Neuronal stem cell (in vitro differentiated cells): ENCODE data around the gene CEP192.

ENCODE experiments used
- DNase-seq: peaks from one replicate; pipeline ENCODE4 v3.0.0-alpha.2; 2013; ENCODE audit warnings: low spot score
- H2AFZ ChIP-seq: one replicate; pipeline ENCODE4 v1.6.1; 2013; ENCODE audit warnings: mild to moderate bottlenecking, low read length, inconsistent platforms
- H2AK5ac ChIP-seq: 2 replicates; pipeline ENCODE4 v1.6.1; 2013; ENCODE audit warnings: low read depth, mild to moderate bottlenecking, inconsistent platforms, low read length, moderate library complexity, mixed read lengths
- H2BK120ac ChIP-seq: 2 replicates; pipeline ENCODE4 v1.6.1; 2013; ENCODE audit warnings: low read depth, mild to moderate bottlenecking, inconsistent platforms, low read length, moderate library complexity, mixed read lengths
- H2BK12ac ChIP-seq: one replicate; pipeline ENCODE4 v1.6.1; 2013; ENCODE audit warnings: low read length, inconsistent platforms
- H2BK15ac ChIP-seq: 2 replicates; pipeline ENCODE4 v1.6.1; 2013; ENCODE audit warnings: mild to moderate bottlenecking, low read length, inconsistent platforms, mixed read lengths
- H2BK5ac ChIP-seq: one replicate; pipeline ENCODE4 v1.6.1; 2013; ENCODE audit warnings: inconsistent platforms, mild to moderate bottlenecking, low read length, moderate library complexity
- H3K14ac ChIP-seq: one replicate; pipeline ENCODE4 v1.6.1; 2013; ENCODE audit warnings: low read length, inconsistent platforms
- H3K18ac ChIP-seq: 2 replicates; pipeline ENCODE4 v1.6.1; 2013; ENCODE audit warnings: low read length, inconsistent platforms
- H3K23ac ChIP-seq: 2 replicates; pipeline ENCODE4 v1.6.1; 2013; ENCODE audit warnings: low read depth, mild to moderate bottlenecking, mixed read lengths, low read length, inconsistent platforms; ENCODE audit not compliant: poor library complexity
- H3K27ac ChIP-seq: replicated peaks from 3 replicates; pipeline ENCODE4 v1.5.1; 2013; ENCODE audit warnings: low read length, inconsistent platforms
- H3K27me3 ChIP-seq, 3 experiments: 2 replicates each; pipeline ENCODE4 v1.6.1; 2013; ENCODE audit warnings: low read length in 3 of 3, mild to moderate bottlenecking in 2 of 3, inconsistent platforms in 1 of 3, low read depth in 1 of 3, mixed read lengths in 1 of 3, moderate library complexity in 1 of 3; ENCODE audit not compliant: control insufficient read depth in 3 of 3, insufficient read depth in 3 of 3
- H3K36me3 ChIP-seq, 2 donors: replicated peaks in 1 of 2; 2 replicates each; pipeline ENCODE4 v1.6.1; 2013; ENCODE audit warnings: low read length in 2 of 2; ENCODE audit not compliant: control insufficient read depth in 2 of 2, insufficient read depth in 2 of 2
- H3K4ac ChIP-seq: 2 replicates; pipeline ENCODE4 v1.6.1; 2013; ENCODE audit warnings: inconsistent platforms, mild to moderate bottlenecking, low read length, moderate library complexity
- H3K4me1 ChIP-seq, 2 donors: 1 replicate in 1 of 2; 2 replicates in 1 of 2; pipeline ENCODE4 v1.6.1; 2013; ENCODE audit warnings: low read length in 2 of 2, low read depth in 1 of 2; ENCODE audit not compliant: control insufficient read depth in 2 of 2, insufficient read depth in 1 of 2
- H3K4me2 ChIP-seq: one replicate; pipeline ENCODE4 v1.6.1; 2013; ENCODE audit warnings: mild to moderate bottlenecking, low read length, inconsistent platforms; ENCODE audit not compliant: insufficient read depth, poor library complexity, severe bottlenecking
- H3K4me3 ChIP-seq, 2 donors: 2 replicates each; pipeline ENCODE4 v1.5.1; 2013; ENCODE audit warnings: low read length in 2 of 2, mild to moderate bottlenecking in 2 of 2, inconsistent platforms in 1 of 2, moderate library complexity in 1 of 2
- H3K79me1 ChIP-seq: one replicate; pipeline ENCODE4 v1.6.1; 2013; ENCODE audit warnings: low read depth, mild to moderate bottlenecking, inconsistent platforms, low read length, moderate library complexity
- H3K9ac ChIP-seq: one replicate; pipeline ENCODE4 v1.6.1; 2013; ENCODE audit warnings: mild to moderate bottlenecking, low read depth, low read length, inconsistent platforms; ENCODE audit not compliant: poor library complexity
- H3K9me3 ChIP-seq, 2 donors: replicated peaks in 1 of 2; 2 replicates each; pipeline versions ENCODE3 to v1.6.1; 2013; ENCODE audit warnings: low read length in 2 of 2, mild to moderate bottlenecking in 2 of 2, inconsistent platforms in 1 of 2, low read depth in 1 of 2, mixed read lengths in 1 of 2, moderate library complexity in 1 of 2; ENCODE audit not compliant: control insufficient read depth in 2 of 2, insufficient read depth in 1 of 2
- H4K8ac ChIP-seq: one replicate; pipeline ENCODE4 v1.6.1; 2013; ENCODE audit warnings: low read depth, mild to moderate bottlenecking, inconsistent platforms, low read length, moderate library complexity
- H4K91ac ChIP-seq: one replicate; pipeline ENCODE4 v1.6.1; 2013; ENCODE audit warnings: low read length, low read depth, mild to moderate bottlenecking, inconsistent platforms; ENCODE audit not compliant: poor library complexity
- WGBS, 2 donors: extraction: QIAGEN DNeasy Blood & Tissue Kit; methylation state at CpG; one replicate each; pipeline ENCODE4 v1.1.7; 2013; ENCODE audit warnings: missing lambda C conversion rate in 2 of 2, mixed read lengths in 1 of 2; ENCODE audit not compliant: insufficient read length in 2 of 2, insufficient replicate concordance in 1 of 2; ENCODE audit errors: extremely low coverage in 2 of 2; 5-methylcytosine and 5-hydroxymethylcytosine counted together

Gene CEP192

DNA sequence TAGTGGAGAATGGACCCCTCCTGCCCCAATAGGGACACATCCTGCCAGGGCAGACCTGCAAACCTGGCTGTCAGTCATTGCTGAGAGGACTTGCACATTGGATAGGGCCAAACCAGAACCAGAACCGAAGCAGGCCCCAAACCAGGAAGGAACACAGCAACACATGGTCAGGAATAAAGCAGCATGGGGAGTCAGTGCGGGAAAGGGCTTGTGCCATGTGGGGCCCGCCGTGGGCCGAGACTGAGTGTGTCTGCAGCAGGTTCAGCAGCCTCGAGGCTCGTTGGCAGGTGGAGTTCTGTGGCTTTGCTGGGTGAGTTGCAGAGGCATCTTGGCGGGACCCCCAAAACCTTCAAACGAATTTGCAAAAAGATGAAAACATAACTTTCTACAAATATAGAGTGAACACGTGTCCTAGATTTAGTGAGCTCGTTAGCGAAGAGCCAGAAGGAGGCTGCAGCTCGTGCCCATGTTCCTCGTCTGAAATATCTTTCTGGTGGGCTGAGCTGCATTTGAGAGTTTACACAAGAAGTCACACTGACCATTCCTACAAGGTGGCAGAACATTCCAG is 182.5 kb downstream of the CEP192 start:
- Histone ChIP-seq H2BK5ac (no peak overlapping the region), H3K18ac (no peak overlapping the region), H2AFZ (no peak overlapping the region), H4K91ac (no peak overlapping the region), H4K8ac (no peak overlapping the region), H3K9me3 (no peaks in the 10 kb centered on the region), H3K4me2 (no peak overlapping the region), H3K4me1 (no peaks in the 10 kb centered on the region), H3K14ac (no peak overlapping the region), H2AK5ac (no peak overlapping the region), H2BK15ac (no peak overlapping the region), H3K9ac (no peak overlapping the region), H3K79me1 (no peaks in the 10 kb centered on the region), H3K27me3 (peaks cover 0 to 4% (median 0%) of the 10 kb centered on the region in 3 experiments), H3K4me3 (peak overlapping the region in 1 of 2 donors; percentile 7), H3K23ac (no peak overlapping the region), H3K27ac (no peak overlapping the region), H2BK120ac (no peak overlapping the region), H2BK12ac (no peak overlapping the region), H3K36me3 (no peaks in the 10 kb centered on the region), H3K4ac (no peak overlapping the region)
- DNase-seq, result no peak
- no CpG with 5 or more reads among the region's 14 CpGs for WGBS, 2 donors
